HG03139 (cell line): Measurements from ENCODE around the gene MAP1B.
"Not testable (repeated sequence)": the region's sequence is repeated elsewhere in the genome, so short reads cannot be mapped to it uniquely, and the experiment has no call there.

Source experiments
- ATAC-seq: cut with Tn5 transposase; IDR thresholded peaks from one replicate; pipeline ENCODE4 v1.9.1; 2021; ENCODE audit not compliant: unreplicated experiment

MAP1B gene

GRCh38 chr5:72107131-72107900, at the start of gene MAP1B:
Gene MAP1B (plus strand): TSS chr5:72107475. CDS start chr5:72107532, 57 bp downstream.
- ATAC-seq = no peak

- ATAC-seq = no peak
Observed at GRCh38 chr5:72057816-72058215, 49.5 kb upstream of the MAP1B start.

GRCh38 chr5:72063219-72063819, 44.0 kb upstream of the MAP1B start:
- ATAC-seq = no peak

GRCh38 chr5:72064801-72065570, 42.3 kb upstream of the MAP1B start:
- no peak for ATAC-seq

GRCh38 chr5:72065751-72066255, 41.5 kb upstream of the MAP1B start:
- no peak for ATAC-seq

GRCh38 chr5:72066705-72067107, 40.6 kb upstream of the MAP1B start:
- ATAC-seq = no peak

GRCh38 chr5:72067682-72068470, 39.4 kb upstream of the MAP1B start:
- ATAC-seq = no peak

GRCh38 chr5:72070529-72070928, 36.7 kb upstream of the MAP1B start:
- no peak for ATAC-seq

- ATAC-seq = no peak
Observed at GRCh38 chr5:72071906-72072305, 35.4 kb upstream of the MAP1B start.

GRCh38 chr5:72074251-72074650, 33.0 kb upstream of the MAP1B start:
- ATAC-seq = no peak

GRCh38 chr5:72075461-72075860, 31.8 kb upstream of the MAP1B start:
- ATAC-seq = no peak

- ATAC-seq = no peak
Observed at GRCh38 chr5:72076621-72077300, 30.5 kb upstream of the MAP1B start.

- no peak for ATAC-seq
Observed at GRCh38 chr5:72077390-72077789, 29.9 kb upstream of the MAP1B start.

- ATAC-seq = no peak
Observed at GRCh38 chr5:72079288-72079687, 28.0 kb upstream of the MAP1B start.

- no peak for ATAC-seq
Observed at GRCh38 chr5:72082048-72082447, 25.2 kb upstream of the MAP1B start.

- ATAC-seq = no peak
Observed at GRCh38 chr5:72084876-72085275, 22.4 kb upstream of the MAP1B start.

- ATAC-seq = no peak
Observed at GRCh38 chr5:72085319-72085718, 22.0 kb upstream of the MAP1B start.

GRCh38 chr5:72089713-72090112, 17.6 kb upstream of the MAP1B start:
- ATAC-seq = not testable (repeated sequence)

GRCh38 chr5:72092074-72092473, 15.2 kb upstream of the MAP1B start:
- ATAC-seq = no peak

- ATAC-seq = no peak
Observed at GRCh38 chr5:72093217-72093616, 14.1 kb upstream of the MAP1B start.
